Measurements from ENCODE around the gene SLC8A3.

Gene SLC8A3

DNA sequence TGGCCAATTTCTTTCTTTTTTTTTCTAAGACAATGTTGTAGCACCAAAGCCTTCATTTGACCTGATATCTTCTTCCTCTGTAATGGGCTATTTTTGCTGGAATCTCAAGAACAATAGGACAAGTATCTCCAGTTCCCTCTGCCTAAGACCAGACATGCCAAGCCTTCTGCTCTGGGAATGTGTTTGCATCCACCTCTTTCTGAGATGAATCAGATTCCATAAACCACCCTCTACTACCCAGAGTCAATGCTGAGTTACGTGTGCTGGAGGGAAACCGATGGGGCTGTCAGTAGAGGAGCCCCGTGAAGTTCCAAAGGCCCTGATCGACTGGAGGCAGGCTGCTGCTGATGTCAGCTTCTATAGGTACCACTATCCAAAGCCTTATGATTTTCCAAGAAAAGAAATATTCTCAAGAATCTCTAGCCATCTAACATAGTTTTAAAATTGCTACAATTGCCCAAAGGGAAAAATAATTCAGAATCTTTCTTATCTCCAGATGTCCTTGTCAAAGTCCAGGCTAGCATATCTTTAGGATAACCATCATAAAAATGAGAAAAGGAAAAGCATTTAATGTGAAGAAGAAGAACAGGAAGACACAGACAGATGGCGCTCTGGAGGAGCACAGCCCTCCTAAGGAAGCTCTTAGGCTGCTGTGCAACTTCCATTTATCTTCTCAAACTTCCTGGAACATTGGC is 101.9 kb downstream of the SLC8A3 start:
- no peak for TF ChIP-seq POLR2A (IDR thresholded peaks at IDR 0.05; ENCODE audit: extremely low read depth, insufficient read length)
- TF ChIP-seq, protein P1, sequence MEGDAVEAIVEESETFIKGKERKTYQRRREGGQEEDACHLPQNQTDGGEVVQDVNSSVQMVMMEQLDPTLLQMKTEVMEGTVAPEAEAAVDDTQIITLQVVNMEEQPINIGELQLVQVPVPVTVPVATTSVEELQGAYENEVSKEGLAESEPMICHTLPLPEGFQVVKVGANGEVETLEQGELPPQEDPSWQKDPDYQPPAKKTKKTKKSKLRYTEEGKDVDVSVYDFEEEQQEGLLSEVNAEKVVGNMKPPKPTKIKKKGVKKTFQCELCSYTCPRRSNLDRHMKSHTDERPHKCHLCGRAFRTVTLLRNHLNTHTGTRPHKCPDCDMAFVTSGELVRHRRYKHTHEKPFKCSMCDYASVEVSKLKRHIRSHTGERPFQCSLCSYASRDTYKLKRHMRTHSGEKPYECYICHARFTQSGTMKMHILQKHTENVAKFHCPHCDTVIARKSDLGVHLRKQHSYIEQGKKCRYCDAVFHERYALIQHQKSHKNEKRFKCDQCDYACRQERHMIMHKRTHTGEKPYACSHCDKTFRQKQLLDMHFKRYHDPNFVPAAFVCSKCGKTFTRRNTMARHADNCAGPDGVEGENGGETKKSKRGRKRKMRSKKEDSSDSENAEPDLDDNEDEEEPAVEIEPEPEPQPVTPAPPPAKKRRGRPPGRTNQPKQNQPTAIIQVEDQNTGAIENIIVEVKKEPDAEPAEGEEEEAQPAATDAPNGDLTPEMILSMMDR (IDR thresholded peaks at IDR 0.05; ENCODE audit: low read depth, low read length): peak; percentile 51
- TF ChIP-seq MYC (IDR thresholded peaks at IDR 0.05; ENCODE audit: low read depth, low read length): no peak
- peak; percentile 46 for DNase-seq (ENCODE audit: low read depth)
- H3K4me3 ChIP-seq (ENCODE audit: low read depth, low read length): no peak overlapping the region

DNA sequence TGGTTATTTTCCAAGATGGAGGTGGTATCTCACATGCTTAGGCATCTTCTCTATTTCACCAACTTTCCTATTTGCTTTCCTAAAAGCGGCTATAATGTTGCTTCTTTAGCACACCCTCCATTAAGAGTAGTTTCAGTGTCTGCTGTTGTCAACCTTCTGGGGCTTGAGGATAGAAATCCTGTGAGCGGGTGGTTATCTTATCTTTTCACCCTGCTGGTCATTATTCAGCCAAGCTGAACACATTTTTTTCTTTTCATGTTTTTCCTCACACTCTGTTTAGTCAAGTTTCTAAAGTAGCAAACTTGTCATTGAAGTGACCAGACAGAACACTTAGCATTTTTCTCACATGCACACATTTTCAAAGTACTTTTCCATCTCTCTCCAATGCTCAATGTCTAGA is 104.5 kb downstream of the SLC8A3 start:
- no peak overlapping the region for H3K4me3 ChIP-seq (ENCODE audit: low read depth, low read length)
- DNase-seq (ENCODE audit: low read depth): no peak
- TF ChIP-seq, protein P1 (IDR thresholded peaks at IDR 0.05; ENCODE audit: low read depth, low read length): no peak
- no peak for TF ChIP-seq POLR2A (IDR thresholded peaks at IDR 0.05; ENCODE audit: extremely low read depth, insufficient read length)
- TF ChIP-seq, protein P2, sequence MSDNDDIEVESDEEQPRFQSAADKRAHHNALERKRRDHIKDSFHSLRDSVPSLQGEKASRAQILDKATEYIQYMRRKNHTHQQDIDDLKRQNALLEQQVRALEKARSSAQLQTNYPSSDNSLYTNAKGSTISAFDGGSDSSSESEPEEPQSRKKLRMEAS (IDR thresholded peaks at IDR 0.05; ENCODE audit: low read depth, low read length): no peak
- no peak for TF ChIP-seq MYC (IDR thresholded peaks at IDR 0.05; ENCODE audit: low read depth, low read length)

DNA sequence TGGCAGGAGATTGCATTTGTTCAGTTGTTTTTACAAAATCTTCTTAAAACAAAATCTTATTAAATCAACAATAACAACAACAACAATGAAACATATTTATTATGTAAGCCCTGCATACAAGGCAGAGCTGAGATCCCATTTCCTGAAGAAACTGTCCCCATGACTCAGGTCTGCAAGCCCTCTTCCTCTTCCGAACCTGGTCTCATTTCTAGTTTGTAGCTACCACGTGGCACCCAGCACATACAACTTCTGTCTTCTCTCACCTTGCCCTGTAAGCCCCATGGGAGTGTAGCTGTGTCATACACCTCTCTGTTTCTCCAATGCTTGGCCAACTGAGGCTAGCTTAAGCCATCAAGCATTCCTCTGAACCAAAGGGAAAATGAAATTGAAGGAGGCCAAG is 106.4 kb downstream of the SLC8A3 start:
- TF ChIP-seq MYC (IDR thresholded peaks at IDR 0.05; ENCODE audit: low read depth, low read length) (no peak), POLR2A (IDR thresholded peaks at IDR 0.05; ENCODE audit: extremely low read depth, insufficient read length) (no peak)
- TF ChIP-seq, protein P1 (IDR thresholded peaks at IDR 0.05; ENCODE audit: low read depth, low read length): no peak
- TF ChIP-seq, protein P2 (IDR thresholded peaks at IDR 0.05; ENCODE audit: low read depth, low read length): peak; percentile 65
- peak; percentile 2 for DNase-seq (ENCODE audit: low read depth)
- H3K4me3 ChIP-seq (ENCODE audit: low read depth, low read length): no peak overlapping the region

DNA sequence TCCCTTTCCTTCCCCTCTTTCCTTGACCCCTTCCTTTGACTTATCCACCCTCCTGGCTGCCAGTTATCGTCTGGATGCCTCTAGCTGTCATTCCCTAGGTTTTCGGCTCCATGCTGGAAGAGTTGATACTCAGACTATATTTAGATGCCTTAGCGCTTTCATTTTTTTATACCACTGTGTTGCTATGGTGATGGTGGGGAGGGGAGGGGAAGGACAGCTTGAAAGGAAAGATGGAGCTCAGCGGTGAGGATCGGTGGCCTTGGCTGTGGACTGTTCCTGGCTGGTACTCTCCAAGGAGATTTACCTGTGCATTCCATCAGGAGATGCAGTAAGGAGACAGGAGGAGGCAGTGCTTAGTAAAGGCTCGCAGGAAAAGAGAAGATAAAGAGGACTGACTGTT is 108.7 kb downstream of the SLC8A3 start:
- no peak overlapping the region for H3K4me3 ChIP-seq (ENCODE audit: low read depth, low read length)
- no peak for TF ChIP-seq MYC (IDR thresholded peaks at IDR 0.05; ENCODE audit: low read depth, low read length)
- no peak for TF ChIP-seq POLR2A (IDR thresholded peaks at IDR 0.05; ENCODE audit: extremely low read depth, insufficient read length)
- TF ChIP-seq, protein P2 (IDR thresholded peaks at IDR 0.05; ENCODE audit: low read depth, low read length): no peak
- TF ChIP-seq, protein P1 (IDR thresholded peaks at IDR 0.05; ENCODE audit: low read depth, low read length): no peak
- DNase-seq (ENCODE audit: low read depth): no peak

DNA sequence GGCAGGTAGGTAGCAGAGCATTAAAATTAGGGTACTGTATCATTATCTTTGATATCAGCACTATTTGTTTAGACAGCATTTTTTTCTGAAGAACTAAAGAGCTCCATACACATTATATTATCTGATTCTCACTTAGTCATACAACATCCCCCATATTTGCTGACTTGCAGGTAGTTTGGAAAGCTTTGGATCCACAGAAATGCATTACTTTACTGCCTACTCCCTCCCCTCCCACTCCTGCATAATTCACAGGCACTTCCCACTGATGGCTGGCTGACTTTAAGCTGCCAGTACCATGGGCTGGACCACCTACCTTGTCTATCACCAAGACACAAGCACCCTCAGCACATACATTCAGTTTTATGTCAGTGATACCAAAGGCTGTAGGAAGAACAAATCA is 110.4 kb downstream of the SLC8A3 start:
- H3K4me3 ChIP-seq (ENCODE audit: low read depth, low read length): no peak overlapping the region
- no peak for TF ChIP-seq POLR2A (IDR thresholded peaks at IDR 0.05; ENCODE audit: extremely low read depth, insufficient read length)
- TF ChIP-seq, protein P2 (IDR thresholded peaks at IDR 0.05; ENCODE audit: low read depth, low read length): no peak
- TF ChIP-seq, protein P1 (IDR thresholded peaks at IDR 0.05; ENCODE audit: low read depth, low read length): no peak
- no peak for TF ChIP-seq MYC (IDR thresholded peaks at IDR 0.05; ENCODE audit: low read depth, low read length)
- no peak for DNase-seq (ENCODE audit: low read depth)
